ENCODE measurements around the gene BCL11B. TPM values are rescaled to one million over a fixed set of nuclear protein-coding genes. Genes with fewer than 3 reads are reported as not detected.

Gene BCL11B
- total and polyA plus RNA-seq, 2 of the 8 experiments (the other 6 are each of a cell fraction or from before 2014, with no cell fraction given): 0.63 to 5.9 TPM

DNA sequence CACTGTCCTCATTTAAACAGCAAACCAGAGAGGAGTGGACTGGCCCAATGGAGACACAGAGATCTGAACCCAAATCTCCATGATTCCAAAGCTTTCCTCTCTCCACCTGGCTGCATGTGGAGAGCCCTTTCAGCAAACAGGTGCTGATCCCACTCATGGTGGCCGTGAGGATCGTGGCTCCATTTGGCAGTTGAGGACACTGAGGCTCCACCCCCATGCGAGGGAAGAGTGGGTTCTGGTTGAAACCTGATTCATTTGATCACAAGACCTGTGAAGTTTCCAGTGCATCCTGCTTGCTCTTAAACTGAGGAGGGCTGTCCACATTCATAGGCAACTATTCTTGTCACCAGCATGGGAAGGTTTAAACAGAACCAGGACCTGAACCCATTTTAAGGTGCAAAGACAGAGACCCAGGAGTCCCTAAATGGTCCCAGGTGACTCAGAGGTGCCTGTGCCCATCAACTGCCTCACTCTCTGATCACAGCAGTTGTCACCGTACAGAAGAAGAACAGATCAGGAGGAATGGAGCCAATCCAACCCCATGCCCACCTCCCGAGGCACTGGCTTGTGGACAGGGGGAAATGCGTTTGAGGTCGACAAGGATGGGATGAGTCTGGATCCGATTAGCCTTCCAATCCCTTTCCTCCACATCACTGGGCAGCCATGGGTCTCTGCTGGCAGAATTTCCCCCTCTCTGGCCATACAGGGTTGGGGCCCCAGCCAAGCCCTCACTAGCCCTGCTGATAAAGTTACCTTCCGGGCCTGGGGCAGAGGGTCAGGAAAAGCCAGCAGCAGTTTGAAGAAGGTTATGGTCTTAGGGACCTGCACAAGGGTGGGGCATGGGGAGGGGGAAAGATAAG, 45.5 kb upstream of the BCL11B start (continued):
- TF ChIP-seq ZNF274 (IDR thresholded peaks at IDR 0.05; ENCODE audit: borderline replicate concordance, extremely low read depth, low read length) (no peak), BRCA1 (IDR thresholded peaks at IDR 0.05; ENCODE audit: low read depth, low read length) (no peak), RBBP5 (IDR thresholded peaks at IDR 0.05; ENCODE audit: borderline replicate concordance, low read depth, low read length) (no peak), EZH2 (IDR thresholded peaks at IDR 0.05; ENCODE audit: low read depth, low read length, severe bottlenecking) (no peak), CHD1 (IDR thresholded peaks at IDR 0.05; ENCODE audit: low read depth, low read length) (no peak), RAD21 (IDR thresholded peaks at IDR 0.05 in 1 of 2, conservative IDR thresholded peaks at IDR 0.05 in 1 of 2; ENCODE audit: low read depth in 2 of 2, low read length in 2 of 2) (no peak), TBP (IDR thresholded peaks at IDR 0.05; ENCODE audit: low read depth, low read length) (no peak), KDM1A (IDR thresholded peaks at IDR 0.05; ENCODE audit: borderline replicate concordance, low read length) (no peak)

Data from H1 (cell line).